Adrenal gland (tissue), 5 donors: ENCODE measurements around the gene DCAF17.

ENCODE experiments used
- POLR2A ChIP-seq, 2 donors: fragments of 450-650 bp; IDR thresholded peaks; one replicate each; pipeline ENCODE4 v1.6.1; 2017; ENCODE audit warnings: antibody characterized with exemption in 2 of 2, mild to moderate bottlenecking in 2 of 2, moderate library complexity in 1 of 2
- TF ChIP-seq, protein P1 (sequence below), 6 experiments: fragments of 450-650 bp in 4 of 6; fragments of 200-600 bp in 2 of 6; sonication (generic) in 1 of 6; IDR thresholded peaks; 1 replicate in 5 of 6; 2 replicates in 1 of 6; pipeline versions ENCODE4 v1.5.1 to v1.8.0; 2016 to 2021; ENCODE audit warnings: antibody characterized with exemption in 6 of 6, mild to moderate bottlenecking in 2 of 6, moderate library complexity in 1 of 6
- donor health status: DM: no; HTN: no; CAD: no.

GRCh38 chr2:171402906-171403580, 31.0 kb upstream of the DCAF17 start:
- TF ChIP-seq, protein P1, sequence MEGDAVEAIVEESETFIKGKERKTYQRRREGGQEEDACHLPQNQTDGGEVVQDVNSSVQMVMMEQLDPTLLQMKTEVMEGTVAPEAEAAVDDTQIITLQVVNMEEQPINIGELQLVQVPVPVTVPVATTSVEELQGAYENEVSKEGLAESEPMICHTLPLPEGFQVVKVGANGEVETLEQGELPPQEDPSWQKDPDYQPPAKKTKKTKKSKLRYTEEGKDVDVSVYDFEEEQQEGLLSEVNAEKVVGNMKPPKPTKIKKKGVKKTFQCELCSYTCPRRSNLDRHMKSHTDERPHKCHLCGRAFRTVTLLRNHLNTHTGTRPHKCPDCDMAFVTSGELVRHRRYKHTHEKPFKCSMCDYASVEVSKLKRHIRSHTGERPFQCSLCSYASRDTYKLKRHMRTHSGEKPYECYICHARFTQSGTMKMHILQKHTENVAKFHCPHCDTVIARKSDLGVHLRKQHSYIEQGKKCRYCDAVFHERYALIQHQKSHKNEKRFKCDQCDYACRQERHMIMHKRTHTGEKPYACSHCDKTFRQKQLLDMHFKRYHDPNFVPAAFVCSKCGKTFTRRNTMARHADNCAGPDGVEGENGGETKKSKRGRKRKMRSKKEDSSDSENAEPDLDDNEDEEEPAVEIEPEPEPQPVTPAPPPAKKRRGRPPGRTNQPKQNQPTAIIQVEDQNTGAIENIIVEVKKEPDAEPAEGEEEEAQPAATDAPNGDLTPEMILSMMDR (IDR thresholded peaks at IDR 0.05): no peak
- no peak for TF ChIP-seq POLR2A (IDR thresholded peaks at IDR 0.05)
